Epidermal melanocyte (primary cell): ENCODE results near the gene DEFB123.
"Not testable (repeated sequence)": the region's sequence is repeated elsewhere in the genome, so short reads cannot be mapped to it uniquely, and the experiment has no call there.

Experiments used
- DNase-seq: peaks from one replicate; pipeline ENCODE4 v3.0.0; 2011; ENCODE audit warnings: low spot score; ENCODE audit not compliant: insufficient read length

DEFB123 gene

DNA sequence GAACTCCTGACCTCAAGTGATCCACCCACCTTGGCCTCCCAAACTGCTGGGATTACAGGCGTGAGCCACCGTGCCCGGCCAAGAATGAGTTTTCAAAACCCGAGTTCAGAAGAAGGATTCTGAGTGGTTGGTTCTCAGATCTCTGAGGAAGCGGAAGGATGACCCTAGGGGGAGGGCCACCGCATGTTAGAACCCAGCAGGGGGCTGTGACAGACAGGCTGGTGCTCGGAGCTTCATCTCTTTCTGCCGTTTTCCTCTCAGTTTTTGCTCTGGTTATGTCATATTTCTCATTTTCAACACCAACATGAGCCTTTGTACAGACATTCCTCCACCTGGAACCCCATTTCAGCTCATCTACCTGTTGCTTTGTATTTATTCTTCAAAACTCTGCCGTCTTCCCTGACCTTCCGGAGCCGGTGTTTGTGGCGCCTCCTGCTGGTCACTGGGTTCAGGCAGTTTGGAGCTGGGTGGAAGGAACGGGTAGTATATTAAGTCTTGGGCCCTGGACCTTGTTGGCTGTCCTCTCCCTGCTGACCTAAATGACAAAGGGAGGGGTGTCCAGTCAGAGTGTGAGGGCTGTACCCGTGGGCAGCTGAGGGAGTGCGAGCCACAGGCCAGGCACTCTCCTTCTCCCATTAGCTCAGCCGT, at the start of gene DEFB123:
Gene DEFB123, plus strand, starts transcription at position 621 of the 648 bp plus-strand sequence. CDS start 67 bp downstream, outside the sequence.
- no peak for DNase-seq

- no peak for DNase-seq
These were observed 47.6 kb upstream of the DEFB123 start for GRCh38 chr20:31392836-31393235.

DNA sequence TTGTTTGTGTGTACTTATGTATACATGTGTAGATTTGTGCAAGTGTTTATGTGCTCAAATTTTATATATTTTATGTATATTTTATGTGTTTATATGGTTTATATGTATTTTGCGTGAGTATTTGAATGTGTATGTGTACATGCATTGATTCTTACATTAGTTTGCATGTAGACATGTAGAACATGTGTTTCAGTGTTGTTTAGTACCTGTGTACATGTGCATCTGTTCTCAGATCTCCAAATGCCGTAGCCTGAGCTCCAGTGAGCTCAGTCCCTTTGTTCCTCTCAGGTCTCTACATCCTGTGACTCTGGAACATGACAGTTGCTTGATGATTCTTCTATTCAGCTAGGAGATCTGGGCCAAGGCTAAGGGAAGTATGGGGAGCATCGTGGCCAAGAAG, 45.5 kb upstream of the DEFB123 start:
- DNase-seq: no peak

- no peak for DNase-seq
These were observed 36.5 kb upstream of the DEFB123 start for GRCh38 chr20:31403886-31404285.

DNA sequence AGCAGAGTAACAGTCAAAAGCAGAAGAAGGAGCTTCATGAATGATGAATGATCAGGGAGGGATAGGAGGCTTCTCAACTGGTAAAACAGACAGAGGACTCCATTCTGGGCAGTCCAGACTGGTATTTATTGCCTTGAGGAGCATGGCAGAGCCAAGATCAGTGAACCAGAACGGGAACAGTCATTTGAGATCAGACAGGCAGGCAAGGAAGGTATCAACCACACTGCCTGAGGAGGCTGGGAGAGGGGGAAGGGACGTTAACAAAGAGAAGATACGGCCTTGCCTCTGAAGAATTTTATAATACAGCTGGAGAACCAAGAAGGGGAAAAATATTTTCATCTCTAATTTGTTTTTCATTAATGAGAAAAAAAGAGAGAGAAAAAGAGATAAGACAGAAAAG, 34.3 kb upstream of the DEFB123 start, which contains the start of gene DEFB121:
Gene DEFB121, minus strand, starts transcription at position 101 of the 400 bp plus-strand sequence. Its CDS starts 63 bp downstream, at position 38.
- no peak for DNase-seq

DNA sequence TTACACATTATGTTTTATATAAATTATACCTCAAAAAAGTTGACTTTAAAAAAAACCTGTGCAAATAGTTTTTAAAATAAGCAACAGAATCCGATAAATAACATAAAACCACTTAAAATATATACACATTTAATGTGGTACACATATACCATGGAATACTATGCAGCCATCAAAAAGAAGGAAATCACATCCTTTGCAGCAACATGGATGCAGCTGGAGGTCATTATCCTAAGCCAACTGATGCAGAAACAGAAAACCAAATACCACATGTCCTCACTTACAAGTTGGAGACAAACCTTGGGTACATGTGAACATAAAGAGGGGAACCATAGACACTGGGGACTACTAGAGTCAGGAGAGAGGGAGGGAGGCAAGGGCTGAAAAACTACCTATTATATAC, 30.4 kb upstream of the DEFB123 start:
- DNase-seq: no peak

GRCh38 chr20:31414381-31414780, 26.1 kb upstream of the DEFB123 start:
- DNase-seq: no peak

GRCh38 chr20:31415653-31416052, 24.8 kb upstream of the DEFB123 start:
- no peak for DNase-seq

- no peak for DNase-seq
These were observed 22.1 kb upstream of the DEFB123 start for GRCh38 chr20:31418307-31418706.

DNA sequence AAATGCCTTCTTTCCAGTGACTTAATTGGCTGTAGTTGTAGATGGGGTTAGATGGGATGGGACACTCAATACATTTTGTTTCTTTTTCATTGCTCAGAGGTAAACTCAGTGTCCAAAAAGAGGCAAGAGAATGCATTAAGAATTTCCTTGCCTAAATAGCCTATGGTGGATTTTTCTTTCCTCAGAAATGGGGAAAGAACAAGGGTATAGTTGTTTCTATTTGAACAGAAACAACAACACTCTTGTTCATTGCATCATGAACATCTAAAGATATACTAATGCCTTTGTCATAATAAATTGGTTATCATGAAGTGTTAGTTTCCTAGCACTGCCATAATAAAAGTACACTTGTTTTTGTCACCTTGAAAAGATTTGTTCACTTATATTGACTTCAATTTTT, 14.6 kb upstream of the DEFB123 start:
- no peak for DNase-seq

DNA sequence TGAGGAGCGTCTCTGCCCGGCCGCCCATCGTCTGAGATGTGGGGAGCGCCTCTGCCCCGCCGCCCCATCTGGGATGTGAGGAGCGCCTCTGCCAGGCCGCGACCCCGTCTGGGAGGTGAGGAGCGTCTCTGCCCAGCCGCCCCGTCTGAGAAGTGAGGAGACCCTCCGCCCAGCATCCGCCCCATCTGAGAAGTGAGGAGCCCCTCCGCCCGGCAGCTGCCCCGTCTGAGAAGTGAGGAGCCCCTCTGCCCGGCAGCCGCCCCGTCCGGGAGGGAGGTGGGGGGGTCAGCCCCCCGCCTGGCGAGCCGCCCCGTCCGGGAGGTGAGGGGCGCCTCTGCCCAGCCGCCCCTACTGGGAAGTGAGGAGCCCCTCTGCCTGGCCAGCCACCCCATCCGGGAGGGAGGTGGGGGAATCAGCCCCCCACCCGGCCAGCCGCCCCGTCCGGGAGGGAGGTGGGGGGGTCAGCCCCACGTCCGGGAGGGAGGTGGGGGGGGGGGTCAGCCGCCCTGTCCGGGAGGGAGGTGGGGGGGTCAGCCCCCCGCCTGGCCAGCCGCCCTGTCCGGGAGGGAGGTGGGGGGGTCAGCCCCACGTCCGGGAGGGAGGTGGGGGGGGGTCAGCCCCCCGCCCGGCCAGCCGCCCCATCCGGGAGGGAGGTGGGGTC, 13.4 kb upstream of the DEFB123 start:
- DNase-seq: not testable (repeated sequence)

GRCh38 chr20:31427576-31427975, 12.9 kb upstream of the DEFB123 start:
- DNase-seq: not testable (repeated sequence)

- no peak for DNase-seq
These were observed 9.8 kb upstream of the DEFB123 start for GRCh38 chr20:31430568-31431115.

GRCh38 chr20:31446084-31446819, 5.8 kb downstream of the DEFB123 start:
- DNase-seq: no peak

DNA sequence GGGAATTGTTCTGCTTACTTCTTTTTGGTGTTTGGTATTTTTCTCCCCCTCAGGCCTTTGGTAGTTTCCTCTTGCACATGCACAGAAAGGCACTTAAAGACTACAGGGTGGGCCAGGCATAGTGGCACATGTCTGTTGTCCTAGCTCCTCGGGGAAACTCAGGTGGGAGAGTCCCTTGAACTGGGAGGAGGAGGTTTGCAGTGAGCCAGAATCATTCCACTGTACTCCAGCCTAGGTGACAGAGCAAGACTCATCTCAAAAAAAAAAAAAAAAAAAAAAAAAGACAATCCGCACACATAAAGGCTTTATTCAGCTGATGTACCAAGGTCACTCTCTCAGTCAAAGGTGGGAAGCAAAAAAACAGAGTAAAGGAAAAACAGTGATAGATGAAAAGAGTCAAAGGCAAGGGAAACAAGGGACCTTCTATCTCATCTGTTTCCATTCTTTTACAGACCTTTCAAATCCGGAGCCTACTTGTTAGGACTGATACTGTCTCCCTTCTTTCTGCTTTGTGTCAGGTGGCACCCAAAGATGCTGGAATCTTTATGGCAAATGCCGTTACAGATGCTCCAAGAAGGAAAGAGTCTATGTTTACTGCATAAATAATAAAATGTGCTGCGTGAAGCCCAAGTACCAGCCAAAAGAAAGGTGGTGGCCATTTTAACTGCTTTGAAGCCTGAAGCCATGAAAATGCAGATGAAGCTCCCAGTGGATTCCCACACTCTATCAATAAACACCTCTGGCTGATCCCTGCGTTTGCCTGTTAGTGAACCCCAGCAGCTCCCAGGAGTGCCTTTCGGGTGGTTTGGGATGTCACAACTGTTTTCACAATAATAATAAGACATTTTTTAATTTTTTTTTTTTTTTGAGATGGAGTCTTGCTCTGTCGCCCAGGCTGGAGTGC, 9.3 kb downstream of the DEFB123 start:
- DNase-seq: no peak

GRCh38 chr20:31452575-31452974, 12.1 kb downstream of the DEFB123 start:
- no peak for DNase-seq

DNA sequence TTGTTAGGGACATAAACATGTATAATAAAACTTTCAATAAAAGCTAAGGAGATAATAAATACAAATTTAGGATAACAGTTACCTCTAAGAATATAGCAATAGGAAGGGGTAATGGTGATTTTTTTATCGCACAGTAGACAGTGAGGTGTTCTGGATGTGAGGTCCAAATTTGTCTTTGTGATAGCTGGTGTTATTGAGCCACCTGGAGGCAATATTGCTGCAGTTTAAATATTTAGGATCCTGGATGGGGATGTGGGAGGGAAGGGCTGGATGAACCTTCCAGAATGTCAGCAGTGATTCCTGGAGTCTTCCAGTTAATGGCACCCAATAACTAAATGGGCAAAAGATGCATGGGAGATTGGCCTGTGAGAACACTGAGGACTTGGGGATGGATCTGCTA, 13.9 kb downstream of the DEFB123 start:
- no peak for DNase-seq

GRCh38 chr20:31470946-31471345, 30.5 kb downstream of the DEFB123 start:
- DNase-seq: not testable (repeated sequence)

GRCh38 chr20:31472395-31473330, 32.2 kb downstream of the DEFB123 start:
- DNase-seq: no peak
